ENCODE measurements around the gene SMARCD1.
"Not testable (repeated sequence)": the region's sequence is repeated elsewhere in the genome, so short reads cannot be mapped to it uniquely, and the experiment has no call there.

SMARCD1 gene

DNA sequence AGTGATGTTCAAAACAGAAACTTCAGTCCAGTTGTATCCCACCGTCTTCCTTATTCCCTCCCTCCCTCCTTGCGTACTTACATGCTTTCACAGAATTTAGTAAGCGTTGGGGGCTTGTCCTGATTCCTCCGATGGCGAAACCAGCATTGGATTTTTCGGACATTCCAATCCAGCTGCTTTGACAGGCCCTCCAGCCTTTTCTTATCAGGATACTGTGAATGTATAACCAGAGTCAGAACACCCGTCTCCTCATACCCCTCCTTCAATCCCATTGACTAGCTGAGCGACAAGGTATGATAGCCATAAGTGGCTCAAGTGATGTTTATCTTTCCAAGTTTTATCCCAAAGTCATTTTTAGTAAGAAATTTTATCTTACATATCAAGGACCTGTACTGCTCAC lies 57.9 kb downstream of the SMARCD1 start:
- DNase-seq (ENCODE audit: low spot score), result no peak

DNA sequence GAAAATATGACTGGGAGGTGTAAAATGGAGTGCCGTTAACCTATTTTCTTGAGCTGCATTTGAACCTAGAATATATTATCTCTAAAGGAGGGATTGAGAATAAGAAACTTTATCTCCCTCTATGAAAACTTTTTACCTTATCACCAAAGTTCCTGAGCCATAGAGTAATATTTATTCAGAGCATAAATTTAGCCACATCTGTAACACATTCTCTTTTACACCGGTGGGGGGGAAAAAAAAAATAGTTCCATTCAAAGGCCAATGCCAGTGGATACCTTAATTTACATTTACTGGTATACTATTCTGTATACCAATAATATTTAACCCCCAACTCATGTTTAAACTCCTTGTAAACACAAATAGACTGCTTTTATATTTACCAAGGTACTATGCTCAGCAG lies 60.3 kb downstream of the SMARCD1 start:
- no peak for DNase-seq (ENCODE audit: low spot score)

DNA sequence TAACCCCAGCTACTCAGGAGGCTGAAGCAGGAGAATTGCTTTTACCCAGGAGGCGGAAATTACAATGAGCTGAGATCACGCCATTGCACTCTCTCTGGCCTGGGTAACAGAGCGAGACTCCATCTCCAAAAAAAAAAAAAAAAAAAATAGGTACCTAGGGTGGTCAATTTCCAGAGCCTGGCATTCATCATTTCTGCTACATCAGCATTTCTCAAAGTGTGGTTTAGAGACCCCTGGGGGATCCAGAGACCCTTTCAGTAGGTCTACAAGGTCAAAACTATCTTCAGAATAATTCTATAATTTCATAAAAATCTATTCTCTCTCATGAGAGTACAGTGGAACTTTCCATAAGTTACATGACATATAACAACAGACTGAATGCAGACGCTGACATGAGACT lies 62.1 kb downstream of the SMARCD1 start:
- no peak for DNase-seq (ENCODE audit: low spot score)

GRCh38 chr12:50148011-50148410 lies 62.9 kb downstream of the SMARCD1 start:
- not testable (repeated sequence) for DNase-seq (ENCODE audit: low spot score)

DNA sequence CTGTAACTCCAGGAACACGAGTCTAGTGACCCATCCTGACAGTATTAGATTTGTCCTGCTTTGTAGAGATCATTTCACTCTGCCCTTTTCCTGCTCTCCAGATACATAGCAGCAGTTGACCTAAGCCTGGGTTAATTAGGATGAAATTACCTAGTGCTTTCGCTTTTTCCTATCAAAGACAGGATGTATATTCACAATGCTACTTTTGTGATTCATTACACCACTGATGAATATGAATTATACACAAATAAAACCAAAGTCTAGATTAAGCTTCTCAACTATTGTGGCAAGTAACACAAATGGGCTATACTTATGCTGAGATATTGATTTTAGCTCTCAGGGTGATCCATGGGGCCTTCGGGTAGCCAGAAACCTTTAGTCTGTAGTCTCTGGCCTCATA lies 64.2 kb downstream of the SMARCD1 start:
- no peak for DNase-seq (ENCODE audit: low spot score)
